Parathyroid adenoma (tissue), 2 donors: ENCODE results near the gene AFF3.

Source experiments
- H2AFZ ChIP-seq: fragments of 300-600 bp; sonication (generic); one replicate; pipeline ENCODE4 v1.7.0; 2017; ENCODE audit warnings: antibody characterized with exemption, mild to moderate bottlenecking
- H3K27ac ChIP-seq: fragments of 300-600 bp; sonication (generic); one replicate; pipeline ENCODE4 v1.7.0; 2017
- H3K27me3 ChIP-seq: fragments of 300-600 bp; sonication (generic); one replicate; pipeline ENCODE4 v1.7.0; 2017; ENCODE audit warnings: low read length; ENCODE audit not compliant: control insufficient read depth, insufficient read depth
- H3K36me3 ChIP-seq: fragments of 300-600 bp; sonication (generic); one replicate; pipeline ENCODE4 v1.7.0; 2017; ENCODE audit warnings: low read length; ENCODE audit not compliant: control insufficient read depth, insufficient read depth
- H3K4me1 ChIP-seq: fragments of 300-600 bp; sonication (generic); one replicate; pipeline ENCODE4 v1.7.0; 2017; ENCODE audit warnings: control low read depth
- H3K4me2 ChIP-seq: fragments of 300-600 bp; sonication (generic); one replicate; pipeline ENCODE4 v1.7.0; 2017; ENCODE audit warnings: low read length
- H3K4me3 ChIP-seq: fragments of 300-600 bp; sonication (generic); one replicate; pipeline ENCODE4 v1.7.0; 2017; ENCODE audit warnings: low read depth, low read length
- H3K79me2 ChIP-seq: fragments of 300-600 bp; sonication (generic); one replicate; pipeline ENCODE4 v1.7.0; 2017; ENCODE audit warnings: control low read depth
- H3K9ac ChIP-seq: fragments of 300-600 bp; sonication (generic); one replicate; pipeline ENCODE4 v1.7.0; 2017; ENCODE audit warnings: mild to moderate bottlenecking
- H3K9me3 ChIP-seq: fragments of 300-600 bp; sonication (generic); one replicate; pipeline ENCODE4 v1.7.0; 2017; ENCODE audit warnings: low read length; ENCODE audit not compliant: control insufficient read depth
- TF ChIP-seq, protein P1 (sequence below): fragments of 300-600 bp; sonication (generic); IDR thresholded peaks from one replicate; pipeline ENCODE4 v1.7.0; 2017; ENCODE audit warnings: antibody characterized with exemption, mild to moderate bottlenecking
- donor health status: primary hyperparathyroidism.

AFF3 gene

DNA sequence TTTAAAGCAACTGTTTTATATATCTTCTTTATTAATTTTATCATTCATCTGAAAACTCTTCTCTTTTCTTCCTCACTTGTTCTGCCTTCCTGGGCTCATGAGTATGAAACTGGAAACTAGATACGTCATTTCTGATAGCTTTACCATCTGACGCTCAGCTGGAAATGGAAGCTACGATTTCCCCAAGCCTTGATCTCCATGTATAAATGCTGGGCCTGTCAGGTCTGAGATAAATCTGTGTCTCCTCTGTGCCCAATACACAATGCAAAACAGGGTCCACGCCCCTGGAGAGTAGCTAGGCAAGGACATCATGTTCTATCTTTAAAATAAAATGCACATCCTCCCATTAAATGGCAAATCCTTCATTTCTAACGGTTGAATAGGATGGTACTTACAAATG, 238.4 kb downstream of the AFF3 start:
- Histone ChIP-seq H3K4me1 (no peaks in the 10 kb centered on the region), H3K9me3 (no peaks in the 10 kb centered on the region), H3K36me3 (no peaks in the 10 kb centered on the region), H2AFZ (no peak overlapping the region), H3K4me3 (no peak overlapping the region), H3K27ac (no peak overlapping the region), H3K4me2 (no peak overlapping the region), H3K9ac (no peak overlapping the region), H3K79me2 (no peaks in the 10 kb centered on the region), H3K27me3 (no peaks in the 10 kb centered on the region)
- TF ChIP-seq, protein P1, sequence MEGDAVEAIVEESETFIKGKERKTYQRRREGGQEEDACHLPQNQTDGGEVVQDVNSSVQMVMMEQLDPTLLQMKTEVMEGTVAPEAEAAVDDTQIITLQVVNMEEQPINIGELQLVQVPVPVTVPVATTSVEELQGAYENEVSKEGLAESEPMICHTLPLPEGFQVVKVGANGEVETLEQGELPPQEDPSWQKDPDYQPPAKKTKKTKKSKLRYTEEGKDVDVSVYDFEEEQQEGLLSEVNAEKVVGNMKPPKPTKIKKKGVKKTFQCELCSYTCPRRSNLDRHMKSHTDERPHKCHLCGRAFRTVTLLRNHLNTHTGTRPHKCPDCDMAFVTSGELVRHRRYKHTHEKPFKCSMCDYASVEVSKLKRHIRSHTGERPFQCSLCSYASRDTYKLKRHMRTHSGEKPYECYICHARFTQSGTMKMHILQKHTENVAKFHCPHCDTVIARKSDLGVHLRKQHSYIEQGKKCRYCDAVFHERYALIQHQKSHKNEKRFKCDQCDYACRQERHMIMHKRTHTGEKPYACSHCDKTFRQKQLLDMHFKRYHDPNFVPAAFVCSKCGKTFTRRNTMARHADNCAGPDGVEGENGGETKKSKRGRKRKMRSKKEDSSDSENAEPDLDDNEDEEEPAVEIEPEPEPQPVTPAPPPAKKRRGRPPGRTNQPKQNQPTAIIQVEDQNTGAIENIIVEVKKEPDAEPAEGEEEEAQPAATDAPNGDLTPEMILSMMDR, result no peak

DNA sequence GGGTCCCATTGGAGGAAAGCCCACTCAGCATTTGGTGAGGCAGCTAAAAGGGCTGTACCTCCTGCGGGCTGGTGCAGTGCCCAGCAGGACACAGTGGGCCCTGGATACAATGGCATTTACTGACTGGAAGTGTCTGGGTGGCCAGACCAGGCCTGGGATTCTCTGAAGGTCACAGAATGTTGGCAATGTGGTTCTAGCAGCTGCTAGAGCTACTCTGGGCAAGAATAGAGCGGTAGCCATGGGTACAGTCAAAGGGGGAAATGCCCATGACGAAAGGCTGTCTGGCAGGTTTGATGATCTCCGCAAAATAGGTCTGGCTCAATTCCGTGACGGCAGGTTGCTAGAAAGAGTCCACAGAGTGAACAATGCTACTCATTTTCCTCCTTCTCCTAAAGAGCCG, 241.8 kb downstream of the AFF3 start:
- no peaks in the 10 kb centered on the region for H3K36me3 ChIP-seq
- H3K4me2 ChIP-seq, result no peak overlapping the region
- no peak overlapping the region for H3K4me3 ChIP-seq
- H3K27ac ChIP-seq, result no peak overlapping the region
- H3K9me3 ChIP-seq, result no peaks in the 10 kb centered on the region
- no peak overlapping the region for H2AFZ ChIP-seq
- H3K79me2 ChIP-seq, result no peaks in the 10 kb centered on the region
- H3K9ac ChIP-seq, result no peak overlapping the region
- H3K27me3 ChIP-seq, result no peaks in the 10 kb centered on the region
- TF ChIP-seq, protein P1, result no peak
- H3K4me1 ChIP-seq, result no peaks in the 10 kb centered on the region

- Histone ChIP-seq H2AFZ (no peak overlapping the region), H3K4me3 (no peak overlapping the region), H3K27me3 (no peaks in the 10 kb centered on the region), H3K27ac (no peak overlapping the region), H3K4me1 (no peaks in the 10 kb centered on the region), H3K79me2 (no peaks in the 10 kb centered on the region), H3K9ac (no peak overlapping the region), H3K4me2 (no peak overlapping the region), H3K9me3 (no peaks in the 10 kb centered on the region), H3K36me3 (no peaks in the 10 kb centered on the region)
- TF ChIP-seq, protein P1, result no peak
Observed at GRCh38 chr2:99899882-99900281, 242.5 kb downstream of the AFF3 start.

DNA sequence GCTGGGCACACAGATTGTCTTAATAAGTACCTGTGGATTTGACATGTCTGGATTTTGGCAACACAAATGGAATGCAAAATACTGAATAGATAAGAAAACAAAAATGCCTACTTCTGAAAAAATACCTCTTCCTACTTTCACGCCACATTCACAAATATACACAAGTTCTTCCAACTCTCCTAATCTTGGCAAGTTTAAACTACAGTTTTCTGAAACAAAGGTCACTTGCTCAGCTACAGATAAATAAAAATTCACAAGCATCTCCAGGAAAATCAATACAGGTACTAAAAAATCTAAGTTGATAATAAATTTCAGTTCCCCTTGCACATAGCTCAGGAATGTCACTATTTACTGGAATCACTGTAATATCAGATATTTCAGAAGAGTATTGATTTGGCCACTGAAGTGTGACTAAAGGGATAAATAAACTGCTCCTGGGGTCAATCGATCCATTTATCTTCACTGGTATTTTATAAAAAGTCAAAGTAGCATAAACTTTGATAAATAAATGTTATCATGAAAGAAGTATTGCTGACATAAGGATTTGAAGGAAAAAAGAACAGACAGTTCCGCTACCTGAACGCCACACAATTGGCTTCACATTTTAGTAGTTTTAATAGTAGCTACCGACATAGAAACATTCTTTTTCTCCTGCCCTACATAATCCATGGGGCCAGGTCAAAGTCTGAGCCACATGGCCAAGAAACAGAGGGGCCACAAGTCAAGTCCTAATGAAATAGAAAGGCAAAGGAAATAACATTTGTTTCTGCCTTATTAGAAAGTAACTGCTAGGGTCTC, 243.1 kb downstream of the AFF3 start:
- TF ChIP-seq, protein P1, result no peak
- Histone ChIP-seq H3K27ac (no peak overlapping the region), H3K9ac (no peak overlapping the region), H3K36me3 (no peaks in the 10 kb centered on the region), H3K4me2 (no peak overlapping the region), H3K79me2 (no peaks in the 10 kb centered on the region), H3K9me3 (no peaks in the 10 kb centered on the region), H3K4me1 (no peaks in the 10 kb centered on the region), H3K4me3 (no peak overlapping the region), H2AFZ (no peak overlapping the region), H3K27me3 (no peaks in the 10 kb centered on the region)
